ENCODE data around the gene MARCOL. TPM values are rescaled to one million over a fixed set of nuclear protein-coding genes. Genes with fewer than 3 reads are reported as not detected.

MARCOL gene, protein sequence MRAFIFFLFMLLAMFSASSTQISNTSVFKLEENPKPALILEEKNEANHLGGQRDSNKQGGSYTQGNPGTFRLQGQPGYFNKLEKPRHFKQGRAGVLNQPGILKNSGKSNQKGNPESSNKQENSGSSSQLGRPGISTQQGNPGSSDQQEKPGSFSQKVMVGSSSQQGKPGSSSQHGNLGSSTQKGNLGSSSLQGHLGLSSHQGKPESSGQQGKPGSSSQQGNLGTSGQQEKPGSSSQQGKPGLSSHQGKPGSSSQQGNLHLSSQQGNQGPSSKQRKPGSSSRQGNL
- not detected for total RNA-seq
- long read RNA-seq, result 0 reads

DNA sequence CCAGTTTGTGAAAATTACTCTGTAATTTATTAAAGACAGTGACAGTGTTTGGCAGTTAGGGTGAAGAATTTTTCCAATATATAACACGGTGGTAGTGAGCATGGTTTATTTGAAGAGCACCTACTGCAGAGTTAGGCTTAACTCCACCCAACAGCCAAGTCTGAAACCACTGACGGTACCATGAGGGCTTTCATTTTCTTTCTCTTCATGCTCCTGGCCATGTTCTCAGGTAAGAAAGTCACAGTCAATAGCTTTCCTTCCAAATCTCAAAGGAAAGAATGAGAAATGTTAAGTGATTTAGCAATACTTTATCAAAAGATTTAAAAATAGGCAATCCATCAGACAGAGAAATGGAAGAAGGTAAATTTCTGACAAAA lies at the start of gene MARCOL:
Gene MARCOL (plus strand): TSS at position 108 of the 377 bp plus-strand sequence. CDS start 73 bp downstream, at position 181.
- ATAC-seq, result no peak

DNA sequence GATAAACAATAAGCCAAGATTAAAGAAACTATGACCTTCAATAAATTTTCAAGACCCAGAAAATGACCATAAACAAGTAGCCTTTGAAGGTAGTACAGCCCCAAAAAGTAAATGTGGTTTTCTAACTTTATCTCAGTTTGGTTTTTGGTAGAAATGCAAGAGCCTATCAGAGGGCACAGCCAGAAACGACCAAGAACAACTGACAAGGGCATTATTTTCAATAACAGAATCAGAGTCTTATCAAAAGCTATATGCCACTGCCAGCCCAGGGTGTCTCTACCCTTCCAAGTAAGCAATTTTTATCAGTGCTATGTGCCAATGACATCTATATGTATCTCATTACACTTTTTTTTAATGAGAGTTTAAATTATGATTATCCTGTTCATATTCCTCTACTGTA lies 47.3 kb upstream of the MARCOL start:
- intact Hi-C loops (cut with DNase I), result no loop called here
- no peak for ATAC-seq
- no peak for DNase-seq

More for the DNA sequence above, at the start of gene MARCOL:
- intact Hi-C loops (cut with DNase I), result no loop called here
- DNase-seq, result no peak

DNA sequence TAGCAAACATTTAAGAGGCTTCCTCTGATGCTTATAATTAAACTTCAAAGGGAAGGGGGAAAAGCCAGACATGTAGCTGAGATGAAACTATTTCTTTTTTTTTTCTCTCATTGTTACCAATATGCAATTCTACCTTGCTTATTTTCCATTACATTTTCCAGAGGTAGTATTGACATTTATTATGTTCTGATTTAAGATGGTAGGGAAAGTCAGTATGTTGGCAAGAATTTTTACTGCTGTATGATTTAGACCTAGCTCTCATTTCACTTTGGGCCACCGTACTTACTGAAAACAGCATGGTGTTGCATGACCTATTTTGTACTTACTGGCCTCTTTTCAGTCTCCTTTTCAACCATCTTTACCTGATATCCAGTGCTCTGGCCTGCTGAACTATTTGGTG lies 45.1 kb upstream of the MARCOL start:
- ATAC-seq, result no peak
- no peak for DNase-seq
- intact Hi-C loops (cut with DNase I), result no loop called here

DNA sequence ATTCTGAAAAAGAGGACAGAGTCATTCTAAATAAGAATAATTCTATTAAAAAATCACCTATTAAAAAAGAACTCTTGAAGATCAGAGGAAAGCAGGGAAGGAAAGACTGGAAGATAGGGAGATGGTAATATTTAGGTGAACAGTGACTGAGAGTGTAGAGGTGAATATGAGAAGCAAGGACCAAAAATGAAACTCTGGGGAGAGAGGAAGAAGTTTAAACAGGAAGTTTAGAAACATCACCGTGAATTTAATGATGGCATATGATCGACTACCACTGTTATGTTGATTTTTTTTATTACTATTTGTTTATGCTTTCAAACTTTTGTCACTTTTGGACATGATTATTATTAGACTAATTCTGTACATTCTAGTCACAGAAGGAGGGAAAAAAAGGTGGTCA lies 37.2 kb upstream of the MARCOL start:
- intact Hi-C loops (cut with DNase I), result no loop called here
- ATAC-seq, result no peak

DNA sequence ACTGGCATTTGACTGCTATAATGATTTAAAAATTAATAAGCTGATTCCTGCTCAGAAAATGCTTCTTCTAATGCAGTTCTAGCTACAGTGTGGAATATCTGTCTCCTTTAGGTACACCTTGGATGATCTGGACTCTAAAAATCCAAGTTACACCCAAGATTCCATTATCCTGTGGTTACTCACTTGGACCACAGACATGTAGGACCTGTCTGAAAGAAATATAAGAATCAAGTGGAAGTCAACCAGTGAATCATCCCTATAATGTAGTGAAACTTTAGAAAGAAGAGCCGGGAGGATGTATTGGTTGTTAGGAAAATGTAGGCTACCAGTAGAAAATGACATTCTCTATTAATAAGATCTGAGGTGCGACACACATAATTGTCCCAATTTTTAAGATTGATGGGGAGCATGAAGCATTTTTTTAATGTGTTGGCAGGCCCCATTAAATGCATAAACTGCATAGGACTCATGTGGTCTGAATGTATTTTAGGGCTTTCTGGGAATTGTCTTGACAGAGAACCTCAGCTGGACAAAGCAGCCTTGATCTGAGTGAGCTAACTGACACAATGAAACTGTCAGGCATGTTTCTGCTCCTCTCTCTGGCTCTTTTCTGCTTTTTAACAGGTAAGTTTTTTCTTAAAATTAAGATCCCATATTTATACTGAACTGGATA lies 35.7 kb upstream of the MARCOL start, which contains the start of gene SPINK6:
Gene SPINK6 (plus strand): TSS at position 512 of the 673 bp plus-strand sequence. CDS start 55 bp downstream, at position 567.
- ATAC-seq, result no peak
- no peak for DNase-seq
- intact Hi-C loops (cut with DNase I), result no loop called here

More for the DNA sequence above, 37.2 kb upstream of the MARCOL start:
- DNase-seq, result no peak

DNA sequence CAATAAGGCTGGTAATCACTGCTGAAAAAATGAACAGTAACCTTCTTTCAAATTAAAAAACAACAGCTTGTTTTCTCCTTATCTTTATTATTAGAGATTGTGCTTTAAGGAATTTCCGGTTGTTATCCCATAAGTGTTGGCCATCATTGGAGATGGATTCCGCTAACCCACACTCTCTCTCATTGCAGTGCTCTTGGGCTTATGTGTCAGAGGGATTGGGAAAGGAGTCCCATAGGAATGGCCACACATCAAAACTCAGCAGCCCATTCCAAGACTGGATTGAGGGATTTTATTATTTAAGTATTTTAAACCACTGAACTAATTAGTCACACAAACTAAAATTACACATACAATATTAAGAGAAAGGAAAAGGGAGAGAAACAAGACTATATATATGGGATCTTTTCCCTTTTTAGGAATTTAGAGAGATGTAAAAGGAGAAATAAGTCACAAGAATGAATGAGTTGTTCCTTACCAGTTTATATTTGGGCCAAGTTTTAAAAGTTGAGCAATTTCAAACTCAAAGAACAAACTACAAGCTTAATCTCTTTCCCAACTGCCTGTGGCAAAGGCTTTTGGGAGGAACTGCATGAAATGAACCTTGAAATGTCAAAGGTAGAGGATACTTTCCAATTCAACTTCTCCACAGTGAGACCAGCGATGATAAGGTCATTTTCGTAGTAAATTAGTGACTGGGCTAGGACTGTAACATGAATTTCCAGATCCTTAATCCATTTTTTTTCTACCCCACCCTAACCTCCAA lies 33.1 kb upstream of the MARCOL start:
- ATAC-seq (peak; percentile 61 to 82), DNase-seq (no peak)
- intact Hi-C loops (cut with DNase I), result no loop called here

DNA sequence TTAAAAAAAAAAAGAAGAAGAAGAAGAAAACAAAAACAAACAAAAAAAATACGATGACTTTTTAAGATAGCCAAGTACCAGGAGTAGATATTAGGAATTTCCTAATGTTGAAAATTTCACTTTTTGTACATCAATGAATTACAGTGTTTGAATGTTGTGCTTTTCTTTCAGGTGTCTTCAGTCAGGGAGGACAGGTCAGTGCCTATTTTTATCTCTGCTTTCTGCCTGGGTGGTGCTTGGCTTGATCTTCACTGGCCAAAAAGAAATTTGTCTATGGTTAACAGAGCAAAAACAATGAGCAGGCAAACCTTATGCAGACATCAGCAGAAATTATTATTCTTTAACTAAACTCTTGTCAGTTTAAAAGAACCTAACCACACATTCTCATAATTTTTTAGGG lies 32.5 kb upstream of the MARCOL start:
- intact Hi-C loops (cut with DNase I), result no loop called here
- ATAC-seq (no peak), DNase-seq (no peak)

DNA sequence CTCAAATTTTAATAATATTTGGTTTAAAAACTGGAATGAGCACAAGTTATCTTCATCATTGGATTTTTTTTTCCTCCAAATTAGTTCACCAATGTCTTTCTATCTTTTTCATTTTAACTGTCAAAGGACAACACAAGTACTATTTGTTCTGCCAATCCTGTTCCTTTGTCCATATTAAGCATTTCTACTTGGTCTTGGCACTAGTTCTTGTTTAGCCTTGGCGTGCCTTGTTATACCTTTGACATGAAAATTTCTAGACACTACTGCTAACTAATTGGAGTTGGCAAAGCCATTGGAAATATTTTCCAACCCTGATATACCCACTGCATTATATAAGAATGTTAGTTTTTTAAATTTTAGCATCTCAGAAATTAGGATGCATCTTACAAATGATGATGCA lies 31.7 kb upstream of the MARCOL start:
- intact Hi-C loops (cut with DNase I), result no loop called here
- DNase-seq (no peak), ATAC-seq (no peak)

DNA sequence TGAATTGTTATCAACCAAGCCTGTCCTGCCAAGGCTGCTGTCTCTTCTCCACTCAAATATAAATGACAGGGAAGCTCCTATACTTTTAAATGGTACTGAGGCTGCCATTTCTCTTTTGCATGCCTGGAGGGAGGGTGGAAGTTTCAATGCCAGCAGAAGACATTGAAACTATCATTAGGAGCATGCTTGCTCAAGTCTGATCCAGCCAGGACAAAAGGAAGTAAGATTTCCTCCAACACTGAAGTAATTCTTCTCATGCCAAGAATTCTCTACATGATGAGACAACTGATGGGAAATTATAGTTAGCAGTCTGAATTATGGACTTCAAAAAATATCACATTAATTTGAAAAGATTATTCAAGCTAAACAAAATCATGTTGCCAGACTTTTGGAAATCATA lies 30.1 kb upstream of the MARCOL start:
- ATAC-seq, result peak in 1 of 2 donors; percentile 38
- no peak for DNase-seq
- intact Hi-C loops (cut with DNase I), result no loop called here

DNA sequence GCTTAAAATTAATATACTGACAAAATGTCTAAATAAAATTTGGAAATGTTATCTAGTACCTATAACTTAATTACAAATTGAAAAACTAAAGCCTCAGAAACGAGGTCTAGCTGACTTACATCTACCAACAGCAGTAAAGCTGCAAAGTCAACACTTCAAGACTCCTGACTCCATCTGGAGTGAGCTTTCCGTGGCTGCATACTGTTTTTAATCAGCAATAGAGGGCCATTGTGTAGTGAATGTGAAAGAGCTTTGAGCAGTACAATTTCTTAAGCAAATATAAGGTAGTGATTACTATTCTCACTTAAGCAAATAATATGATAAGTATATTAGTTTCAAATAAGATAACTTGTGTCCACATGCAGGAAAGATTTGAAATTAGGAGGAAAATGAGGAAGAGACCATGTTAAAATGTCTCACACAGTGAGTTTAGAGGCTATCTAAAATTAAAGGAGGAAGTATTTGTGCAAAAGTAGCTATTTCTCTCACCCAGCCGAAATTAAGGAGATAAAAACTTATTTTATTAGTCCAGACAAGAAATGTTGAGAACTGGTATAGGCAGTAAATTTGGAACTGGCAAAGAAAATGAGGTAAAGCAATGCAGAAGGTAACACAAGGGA lies 29.1 kb upstream of the MARCOL start:
- intact Hi-C loops (cut with DNase I), result no loop called here
- no peak for DNase-seq
- no peak for ATAC-seq

DNA sequence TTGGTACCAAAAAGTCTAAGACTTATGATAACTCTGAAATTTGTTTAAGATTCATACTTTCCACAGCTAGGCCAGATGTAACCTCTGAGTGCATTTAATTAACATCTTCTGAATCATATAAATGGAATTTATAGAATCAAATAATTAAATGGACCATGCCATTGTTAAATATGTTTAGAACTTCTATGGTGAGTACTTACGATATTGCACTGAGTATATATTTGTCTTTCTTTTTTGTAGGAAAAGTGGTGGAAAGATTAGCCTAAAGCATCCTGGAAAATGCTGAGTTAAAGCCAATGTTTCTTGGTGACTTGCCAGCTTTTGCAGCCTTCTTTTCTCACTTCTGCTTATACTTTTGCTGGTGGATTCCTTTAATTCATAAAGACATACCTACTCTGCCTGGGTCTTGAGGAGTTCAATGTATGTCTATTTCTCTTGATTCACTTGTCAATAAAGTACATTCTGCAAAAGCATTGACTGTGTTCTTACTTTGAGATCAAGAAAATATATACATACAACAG lies 23.6 kb upstream of the MARCOL start:
- intact Hi-C loops (cut with DNase I), result no loop called here
- no peak for ATAC-seq

DNA sequence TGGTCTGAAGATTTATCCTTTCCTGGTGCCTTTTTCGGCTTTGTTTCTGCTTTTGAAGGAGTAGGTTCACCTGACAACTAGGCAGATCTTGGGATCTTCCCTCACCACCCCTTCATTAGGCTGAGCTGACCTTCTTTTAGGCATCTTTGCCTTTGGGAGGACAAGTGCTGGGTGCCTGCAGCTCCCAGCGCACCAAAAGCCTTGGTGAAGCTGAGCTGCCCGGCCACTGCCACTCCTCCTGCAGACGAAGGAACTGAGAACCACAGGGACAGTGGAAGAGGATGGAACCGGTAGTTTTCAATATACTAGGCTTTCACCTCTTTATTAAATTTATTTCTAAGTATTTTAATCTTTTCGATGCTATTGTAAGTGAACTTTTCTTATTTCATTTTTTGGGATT lies 16.8 kb upstream of the MARCOL start:
- DNase-seq (no peak), ATAC-seq (no peak)
- intact Hi-C loops (cut with DNase I), result loop anchor here in 1 of 2 donors (2.0 kb wide), 1 partner anchor 59 kb away; no protein-coding TSS in a partner anchor

More for the DNA sequence above, 23.6 kb upstream of the MARCOL start:
- DNase-seq, result no peak

DNA sequence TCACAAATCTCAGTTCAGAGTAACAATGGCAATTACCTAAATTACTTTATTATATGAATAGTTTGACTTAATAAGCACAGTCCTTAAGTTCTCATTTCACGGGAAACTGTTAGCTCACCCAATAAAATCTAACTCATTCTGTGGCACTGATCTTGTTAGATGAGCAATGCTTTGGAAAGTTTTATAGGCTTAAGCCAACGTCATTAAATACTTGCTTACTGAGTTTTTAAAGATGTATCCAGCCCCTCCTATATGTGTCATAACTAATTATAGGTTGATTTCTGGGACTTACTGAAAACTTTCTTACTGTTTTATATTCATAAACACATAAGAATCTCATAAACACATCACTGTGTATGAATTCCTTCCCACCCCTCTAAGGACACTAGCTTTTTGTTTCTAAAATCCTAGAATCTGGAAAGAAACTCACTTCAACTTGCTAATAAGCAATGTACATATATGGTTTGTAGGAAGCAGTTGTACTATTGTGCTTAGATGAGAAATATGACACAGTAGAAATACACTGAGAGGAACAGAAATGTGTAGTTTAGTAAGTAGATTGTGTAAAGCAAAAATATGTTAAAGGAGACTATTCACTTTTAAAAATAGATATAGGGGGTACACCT lies 14.1 kb upstream of the MARCOL start:
- intact Hi-C loops (cut with DNase I), result no loop called here
- ATAC-seq (no peak), DNase-seq (no peak)

DNA sequence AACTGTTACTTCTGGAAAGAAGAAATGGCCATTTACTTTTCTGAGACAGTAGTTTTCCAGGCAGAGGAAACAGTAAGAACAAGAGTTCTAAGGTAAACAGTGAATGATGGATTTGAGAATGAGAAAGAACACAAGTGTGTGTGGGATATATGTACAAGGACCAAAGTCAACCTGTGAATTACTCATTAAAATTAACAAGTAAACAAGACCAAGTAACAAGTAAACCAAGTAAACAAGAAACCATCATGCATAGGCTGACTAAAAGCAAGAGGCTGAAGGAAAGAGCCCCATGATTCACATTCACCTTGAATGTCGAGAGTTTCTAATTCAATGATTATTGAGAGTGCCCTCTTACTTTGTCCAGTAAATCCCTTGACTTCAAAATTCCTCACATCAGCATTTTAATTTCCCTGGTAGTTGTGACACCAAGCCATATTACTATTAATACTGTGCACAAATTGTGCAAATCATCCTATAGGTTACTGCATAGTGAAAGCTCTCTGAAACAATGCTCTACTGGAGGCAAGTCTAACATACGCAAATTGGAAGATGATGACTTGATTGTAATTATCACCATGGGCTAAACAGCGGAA lies 9.8 kb upstream of the MARCOL start:
- ATAC-seq (no peak), DNase-seq (no peak)
- intact Hi-C loops (cut with DNase I), result no loop called here

DNA sequence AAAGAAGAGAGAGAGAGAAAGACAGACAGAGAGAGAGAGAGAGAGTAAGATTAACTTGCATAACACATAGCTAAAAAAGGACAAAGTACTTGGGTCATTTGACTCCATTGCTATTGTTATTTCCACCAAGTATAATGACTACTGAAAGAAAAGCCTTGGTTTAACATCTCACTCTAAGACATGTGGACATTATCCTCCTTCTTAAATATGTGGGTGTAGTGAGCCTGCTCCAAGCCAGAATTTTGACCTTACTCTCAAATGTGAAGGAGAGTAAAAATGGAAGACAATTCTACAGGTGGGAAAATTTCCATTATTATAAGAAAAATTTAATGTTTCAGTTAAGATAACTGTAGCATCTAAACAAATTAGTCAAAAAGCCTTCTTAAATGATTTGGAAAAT lies 8.5 kb upstream of the MARCOL start:
- ATAC-seq (no peak), DNase-seq (no peak)
- intact Hi-C loops (cut with DNase I), result no loop called here

DNA sequence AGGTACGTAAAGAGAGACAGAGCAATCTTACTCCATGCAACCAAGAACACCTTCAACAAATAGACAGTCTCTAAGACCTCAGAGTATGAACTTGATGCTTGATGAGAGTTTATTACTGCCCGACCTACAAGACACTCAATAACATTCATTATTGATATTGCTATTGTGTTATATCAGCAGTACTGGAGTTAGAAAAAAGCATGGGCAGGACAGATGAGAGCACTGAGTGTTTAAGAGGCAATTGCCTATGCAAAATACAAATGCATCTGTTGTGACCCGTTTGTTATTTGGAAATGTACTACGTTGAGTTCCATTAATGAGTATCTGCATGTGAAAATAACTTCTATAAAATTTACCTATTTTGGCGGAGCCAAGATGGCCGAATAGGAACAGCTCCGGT lies 8.1 kb upstream of the MARCOL start:
- ATAC-seq (no peak), DNase-seq (no peak)
- intact Hi-C loops (cut with DNase I), result no loop called here

DNA sequence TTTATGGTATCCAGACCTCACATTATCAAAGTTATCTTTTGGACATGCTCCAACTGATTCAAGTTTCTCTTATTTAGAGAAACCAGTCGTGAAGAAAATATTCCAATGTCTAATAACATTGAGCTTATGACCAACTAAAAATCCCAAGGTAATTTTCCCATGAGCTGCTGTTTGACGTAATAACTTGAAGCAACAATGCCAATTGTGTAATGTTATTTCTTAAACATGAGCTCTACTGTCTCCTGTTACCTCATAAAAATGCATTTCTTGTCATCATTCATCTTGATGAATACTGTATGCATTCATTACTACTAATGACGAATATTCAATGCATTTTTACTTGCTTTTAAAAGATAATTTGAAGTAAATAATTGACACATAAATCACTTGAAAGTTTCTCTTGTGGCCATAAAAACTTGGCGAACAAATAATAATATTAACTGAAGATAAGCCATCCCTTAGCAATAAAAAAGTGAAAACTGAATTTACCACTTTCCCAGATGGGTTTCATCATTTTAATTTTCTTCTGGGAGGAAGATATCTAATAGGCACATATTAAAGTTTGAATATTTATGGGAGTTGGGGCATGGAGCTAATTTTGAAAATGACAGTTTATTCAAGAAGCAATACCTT lies 424 bp upstream of the MARCOL start:
- no peak for ATAC-seq

DNA sequence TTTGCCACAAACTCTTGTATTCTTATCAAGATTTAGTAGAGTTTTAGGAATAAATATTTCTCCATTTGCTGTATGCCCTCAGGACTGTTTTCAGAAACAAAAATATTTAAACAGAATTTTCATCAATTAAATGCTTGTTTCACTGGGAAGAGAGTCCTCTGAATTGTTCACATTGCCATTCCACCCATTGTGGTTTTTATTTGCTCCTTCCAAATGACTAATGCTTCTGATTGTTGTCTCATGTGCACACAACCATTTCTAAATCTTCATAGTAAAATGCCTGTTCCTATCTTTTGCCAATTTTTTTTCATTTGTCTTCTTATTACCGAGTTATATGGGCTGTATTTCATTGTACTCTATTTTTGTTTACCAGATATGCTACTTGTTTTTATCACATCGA lies 10.6 kb downstream of the MARCOL start:
- no peak for DNase-seq
- intact Hi-C loops (cut with DNase I), result no loop called here
- ATAC-seq, result no peak

More for the DNA sequence above, 424 bp upstream of the MARCOL start:
- intact Hi-C loops (cut with DNase I), result no loop called here
- DNase-seq, result no peak
